Left renal cortex interstitium (tissue), 4 donors: ENCODE data around the gene CSMD2. TPM values are rescaled to one million over a fixed set of nuclear protein-coding genes. Genes with fewer than 3 reads are reported as not detected.
"Not testable (repeated sequence)": the region's sequence is repeated elsewhere in the genome, so short reads cannot be mapped to it uniquely, and the experiment has no call there.

Experiments used
- DNase-seq, 4 donors: peaks; one replicate each; pipeline ENCODE4 v3.0.0-alpha.2; 2013; ENCODE audit warnings: low read depth in 4 of 4, low spot score in 2 of 4, missing footprints in 1 of 4
- polyA plus RNA-seq, 4 donors: library from polyadenylated mRNA; unstranded; fragments of 120-200 nt; gene quantifications; one replicate each; pipeline ENCODE4 v1.2.1, GENCODE V29; 2013; ENCODE audit not compliant: insufficient read length in 4 of 4

CSMD2 gene
- polyA plus RNA-seq, 4 donors: 0.60 to 1.4 (median 0.92) TPM

- DNase-seq: no peak
Measured at GRCh38 chr1:34122080-34122932, 42.7 kb downstream of the CSMD2 start.

- no peak for DNase-seq
Measured at GRCh38 chr1:34115233-34115632, 49.8 kb downstream of the CSMD2 start.

GRCh38 chr1:34113887-34114286 is 51.1 kb downstream of the CSMD2 start:
- peak in 1 of 4 donors; percentile 9 for DNase-seq

GRCh38 chr1:34113362-34113761 is 51.7 kb downstream of the CSMD2 start:
- no peak for DNase-seq

GRCh38 chr1:34108711-34109110 is 56.3 kb downstream of the CSMD2 start:
- DNase-seq: no peak

GRCh38 chr1:34108269-34108668 is 56.8 kb downstream of the CSMD2 start:
- DNase-seq: no peak

GRCh38 chr1:34101151-34101550 is 63.9 kb downstream of the CSMD2 start:
- no peak for DNase-seq

- DNase-seq: no peak
Measured at GRCh38 chr1:34100332-34100731, 64.7 kb downstream of the CSMD2 start.

GRCh38 chr1:34092399-34092798 is 72.6 kb downstream of the CSMD2 start:
- DNase-seq: not testable (repeated sequence)

GRCh38 chr1:34089731-34090130 is 75.3 kb downstream of the CSMD2 start:
- no peak for DNase-seq

- no peak for DNase-seq
Measured at GRCh38 chr1:34087986-34088385, 77.0 kb downstream of the CSMD2 start.

GRCh38 chr1:34086561-34086960 is 78.5 kb downstream of the CSMD2 start:
- DNase-seq: no peak

- no peak for DNase-seq
Measured at GRCh38 chr1:34083974-34084373, 81.1 kb downstream of the CSMD2 start.

GRCh38 chr1:34082085-34082670 is 82.9 kb downstream of the CSMD2 start:
- not testable (repeated sequence) for DNase-seq

GRCh38 chr1:34078383-34078782 is 86.6 kb downstream of the CSMD2 start:
- no peak for DNase-seq

- no peak for DNase-seq
Measured at GRCh38 chr1:34075576-34075975, 89.5 kb downstream of the CSMD2 start.

GRCh38 chr1:34073028-34073695 is 91.9 kb downstream of the CSMD2 start:
- no peak for DNase-seq

GRCh38 chr1:34070201-34070836 is 94.7 kb downstream of the CSMD2 start:
- DNase-seq: no peak

- DNase-seq: no peak
Measured at GRCh38 chr1:34066981-34067603, 97.9 kb downstream of the CSMD2 start.

- no peak for DNase-seq
Measured at GRCh38 chr1:34066166-34066565, 98.9 kb downstream of the CSMD2 start.

GRCh38 chr1:34065498-34065897 is 99.5 kb downstream of the CSMD2 start:
- DNase-seq: no peak
